ENCODE measurements around the gene CCNB1IP1. TPM values are rescaled to one million over a fixed set of nuclear protein-coding genes. Genes with fewer than 3 reads are reported as not detected.
A peak's percentile ranks its signal among the peaks of the same experiment; 100 is the strongest.

Gene CCNB1IP1
- total RNA-seq, 1 donor from 2014 or later = 168 TPM

- DNase-seq (ENCODE audit: low read depth) (peak; percentile 97), FAIRE-seq (no peak)
- Histone ChIP-seq H3K36me3 (ENCODE audit: control insufficient read depth, insufficient read depth, low read length) (no peaks in the 10 kb centered on the region), H3K27me3 (ENCODE audit: control insufficient read depth, insufficient read depth, low read length) (no peaks in the 10 kb centered on the region), H3K4me3 (ENCODE audit: low read depth, low read length) (no peak overlapping the region)
- TF ChIP-seq CTCF (IDR thresholded peaks at IDR 0.05; ENCODE audit: insufficient read depth, low read length, severe bottlenecking) = no peak
Measured at GRCh38 chr14:20262642-20263128, 70.4 kb downstream of the CCNB1IP1 start.

Other genes with a start within 250 kb of the CCNB1IP1 start
- gene OR4K17, start 222.5 kb downstream of the CCNB1IP1 start, total RNA-seq = not detected in 2 replicates
- gene OR4N5, start 194.5 kb downstream of the CCNB1IP1 start, total RNA-seq = not detected in 2 replicates
- not detected in 2 replicates for gene OR11G2, start 142.4 kb downstream of the CCNB1IP1 start, total RNA-seq
- gene OR11H6, start 109.6 kb downstream of the CCNB1IP1 start, total RNA-seq = not detected in 2 replicates
- not detected in 2 replicates for gene OR11H7, start 104.3 kb downstream of the CCNB1IP1 start, total RNA-seq
- gene OR11H4, start 94.0 kb downstream of the CCNB1IP1 start, total RNA-seq = not detected in 2 replicates
- 10.5 and 14.2 TPM in 2 replicates for gene TTC5, start 27.3 kb downstream of the CCNB1IP1 start, total RNA-seq
- 7.9 and 11.6 TPM in 2 replicates for gene PARP2, start 10.4 kb upstream of the CCNB1IP1 start, total RNA-seq
- gene TEP1, start 80.2 kb upstream of the CCNB1IP1 start, total RNA-seq = 9.7 and 10.2 TPM in 2 replicates
- not detected in 2 replicates for gene KLHL33, start 102.9 kb upstream of the CCNB1IP1 start, total RNA-seq
- gene OSGEP, start 121.5 kb upstream of the CCNB1IP1 start, total RNA-seq = 15.0 and 15.4 TPM in 2 replicates
- 25.3 and 56.1 TPM in 2 replicates for gene APEX1, start 121.9 kb upstream of the CCNB1IP1 start, total RNA-seq
- 19.3 and 24.7 TPM in 2 replicates for gene PIP4P1, start 128.2 kb upstream of the CCNB1IP1 start, total RNA-seq
- gene PNP, start 136.1 kb upstream of the CCNB1IP1 start, total RNA-seq = 70.2 and 109 TPM in 2 replicates
- not detected in 2 replicates for gene RNASE10, start 172.3 kb upstream of the CCNB1IP1 start, total RNA-seq
- not detected in 2 replicates for gene RNASE9, start 227.8 kb upstream of the CCNB1IP1 start, total RNA-seq

All from bronchial epithelial cell (primary cell).